ENCODE measurements around the gene ROMO1. TPM values are rescaled to one million over a fixed set of nuclear protein-coding genes. Genes with fewer than 3 reads are reported as not detected.
"Not testable (repeated sequence)": the region's sequence is repeated elsewhere in the genome, so short reads cannot be mapped to it uniquely, and the experiment has no call there.

ROMO1 gene
- total RNA-seq, 4 donors from 2014 or later, result 57.4 to 242 (median 150) TPM

GRCh38 chr20:35715652-35716051 lies 16.4 kb downstream of the ROMO1 start:
- TF ChIP-seq POLR2A (IDR thresholded peaks at IDR 0.05) (no peak), CTCF (IDR thresholded peaks at IDR 0.05) (no peak)
- H3K4me3 ChIP-seq (ENCODE audit: low read depth, poor library complexity, severe bottlenecking), result no peak overlapping the region
- WGBS, 2 donors, result 95 to 100% methylated on average over 2 of the region's 2 CpGs
- no peak for DNase-seq (ENCODE audit: low spot score in 2 of 2)
- intact Hi-C loops (cut with DNase I; ENCODE audit: low total_unique reads), result no loop called here

GRCh38 chr20:35716330-35716729 lies 17.1 kb downstream of the ROMO1 start:
- DNase-seq (ENCODE audit: low spot score in 2 of 2), result no peak
- intact Hi-C loops (cut with DNase I; ENCODE audit: low total_unique reads), result no loop called here
- 90 to 96% methylated on average over 4 of the region's 4 CpGs for WGBS, 2 donors
- no peak overlapping the region for H3K4me3 ChIP-seq (ENCODE audit: low read depth, poor library complexity, severe bottlenecking)
- TF ChIP-seq CTCF (IDR thresholded peaks at IDR 0.05), result no peak
- no peak for TF ChIP-seq POLR2A (IDR thresholded peaks at IDR 0.05)

GRCh38 chr20:35718321-35718720 lies 19.1 kb downstream of the ROMO1 start:
- WGBS, 2 donors, result 89 to 92% methylated on average over 8 of the region's 8 CpGs
- H3K4me3 ChIP-seq (ENCODE audit: low read depth, poor library complexity, severe bottlenecking); intact Hi-C loops (cut with DNase I; ENCODE audit: low total_unique reads); DNase-seq (ENCODE audit: low spot score in 2 of 2): not testable (repeated sequence)

GRCh38 chr20:35718972-35719635 lies 19.9 kb downstream of the ROMO1 start:
- intact Hi-C loops (cut with DNase I; ENCODE audit: low total_unique reads), result no loop called here
- no peak for TF ChIP-seq POLR2A (IDR thresholded peaks at IDR 0.05)
- no peak for TF ChIP-seq CTCF (IDR thresholded peaks at IDR 0.05)
- DNase-seq (ENCODE audit: low spot score in 2 of 2), result no peak
- WGBS, 2 donors, result 79 to 84% methylated on average over 12 of the region's 12 CpGs
- no peak overlapping the region for H3K4me3 ChIP-seq (ENCODE audit: low read depth, poor library complexity, severe bottlenecking)

- no peak for DNase-seq (ENCODE audit: low spot score in 2 of 2)
- TF ChIP-seq CTCF (IDR thresholded peaks at IDR 0.05), result no peak
- TF ChIP-seq POLR2A (IDR thresholded peaks at IDR 0.05), result no peak
- H3K4me3 ChIP-seq (ENCODE audit: low read depth, poor library complexity, severe bottlenecking), result no peak overlapping the region
- WGBS, 2 donors, result 65 to 81% methylated on average over 8 of the region's 8 CpGs
- intact Hi-C loops (cut with DNase I; ENCODE audit: low total_unique reads), result no loop called here
These were observed 20.5 kb downstream of the ROMO1 start for GRCh38 chr20:35719717-35720116.

- intact Hi-C loops (cut with DNase I; ENCODE audit: low total_unique reads), result no loop called here
- WGBS, 2 donors, result 92 to 94% methylated on average over 13 of the region's 13 CpGs
- DNase-seq (ENCODE audit: low spot score in 2 of 2), result no peak
- TF ChIP-seq CTCF (IDR thresholded peaks at IDR 0.05) (no peak), POLR2A (IDR thresholded peaks at IDR 0.05) (no peak)
- H3K4me3 ChIP-seq (ENCODE audit: low read depth, poor library complexity, severe bottlenecking), result no peak overlapping the region
These were observed 21.2 kb downstream of the ROMO1 start for GRCh38 chr20:35720165-35721123.
